Astrocyte (in vitro differentiated cells and primary cell): ENCODE measurements around the gene USP9Y. TPM values are rescaled to one million over a fixed set of nuclear protein-coding genes. Genes with fewer than 3 reads are reported as not detected.

Experiments used
- DNase-seq: peaks from one replicate; pipeline ENCODE4 v3.0.0-alpha.2; 2010; ENCODE audit warnings: low read depth
- FAIRE-seq: peaks from 2 replicates; lab custom pipeline; 2011; peaks lifted over from hg19 to GRCh38; lab: Jason Lieb, UNC
- H2AFZ ChIP-seq: 2 replicates; pipeline ENCODE4 v1.6.0; 2012; ENCODE audit warnings: low read depth, low read length, inconsistent platforms
- H3K27ac ChIP-seq: 2 replicates; pipeline ENCODE4 v1.5.1; 2011; ENCODE audit warnings: low read depth, low read length, inconsistent platforms
- H3K27me3 ChIP-seq: 2 replicates; pipeline ENCODE4 v1.6.0; 2011; ENCODE audit warnings: low read length, inconsistent platforms; ENCODE audit not compliant: insufficient read depth
- H3K36me3 ChIP-seq: 2 replicates; pipeline ENCODE4 v1.5.1; 2011; ENCODE audit warnings: low read length, inconsistent platforms; ENCODE audit not compliant: insufficient read depth
- H3K4me1 ChIP-seq: 2 replicates; pipeline ENCODE4 v1.5.1; 2011; ENCODE audit warnings: low read length, inconsistent platforms; ENCODE audit not compliant: insufficient read depth
- H3K4me2 ChIP-seq: 2 replicates; pipeline ENCODE4 v1.6.0; 2012; ENCODE audit warnings: low read length, inconsistent platforms
- H3K4me3 ChIP-seq: 2 replicates; pipeline ENCODE4 v1.5.1; 2011; ENCODE audit warnings: low read depth, mild to moderate bottlenecking, low read length, inconsistent platforms; ENCODE audit not compliant: insufficient read depth
- H3K79me2 ChIP-seq: 2 replicates; pipeline ENCODE4 v1.6.0; 2012; ENCODE audit warnings: mild to moderate bottlenecking, low read length, inconsistent platforms; ENCODE audit not compliant: insufficient read depth
- H3K9ac ChIP-seq: 2 replicates; pipeline ENCODE4 v1.6.0; 2012; ENCODE audit warnings: mild to moderate bottlenecking, low read length, inconsistent platforms
- H3K9me3 ChIP-seq: 2 replicates; pipeline ENCODE4 v1.5.1; 2012; ENCODE audit warnings: low read depth, mild to moderate bottlenecking, low read length, inconsistent platforms; ENCODE audit not compliant: insufficient read depth
- H4K20me1 ChIP-seq: 2 replicates; pipeline ENCODE4 v1.6.0; 2012; ENCODE audit warnings: low read length, inconsistent platforms; ENCODE audit not compliant: insufficient read depth
- H3K27ac Mint-ChIP-seq: one replicate; pipeline ENCODE4 v1.8.0; 2021; ENCODE audit warnings: mild to moderate bottlenecking, mixed read lengths; ENCODE audit not compliant: unreplicated experiment
- H3K27me3 Mint-ChIP-seq: one replicate; pipeline ENCODE4 v1.8.0; 2021; ENCODE audit warnings: low read depth, mixed read lengths; ENCODE audit not compliant: unreplicated experiment
- H3K36me3 Mint-ChIP-seq: one replicate; pipeline ENCODE4 v1.8.0; 2021; ENCODE audit warnings: low read depth, mixed read lengths; ENCODE audit not compliant: unreplicated experiment
- H3K4me1 Mint-ChIP-seq: one replicate; pipeline ENCODE4 v1.8.0; 2021; ENCODE audit warnings: low read depth, mixed read lengths; ENCODE audit not compliant: unreplicated experiment
- H3K4me3 Mint-ChIP-seq: one replicate; pipeline ENCODE4 v1.8.0; 2021; ENCODE audit warnings: mild to moderate bottlenecking, moderate library complexity, mixed read lengths; ENCODE audit not compliant: unreplicated experiment
- H3K9me3 Mint-ChIP-seq: one replicate; pipeline ENCODE4 v1.8.0; 2021; ENCODE audit warnings: mild to moderate bottlenecking, mixed read lengths; ENCODE audit not compliant: unreplicated experiment
- EZH2 ChIP-seq: IDR thresholded peaks from 2 replicates; pipeline ENCODE4 v1.6.1; 2012; ENCODE audit warnings: mild to moderate bottlenecking, low read length, inconsistent platforms; ENCODE audit not compliant: insufficient read depth
- total RNA-seq: library from RNA; stranded (reverse); gene quantifications from 2 replicates; pipeline ENCODE4 v1.2.1, GENCODE V29; 2021
- TF ChIP-seq, protein P1 (sequence below): IDR thresholded peaks from 2 replicates; pipeline ENCODE4 v1.5.1; 2011; ENCODE audit warnings: low read depth, mild to moderate bottlenecking, inconsistent platforms, low read length, moderate library complexity; ENCODE audit not compliant: insufficient read depth

The USP9Y gene
- total RNA-seq, 1 donor from 2014 or later = 23.6 TPM

GRCh38 chrY:12898604-12899003 lies 197.6 kb downstream of the USP9Y start:
- no peaks in the 10 kb centered on the region for H3K4me1 ChIP-seq
- H3K4me3 Mint-ChIP-seq = no peak overlapping the region
- no peaks in the 10 kb centered on the region for H3K9me3 Mint-ChIP-seq
- no peak overlapping the region for H3K4me2 ChIP-seq
- no peaks in the 10 kb centered on the region for H3K27me3 ChIP-seq
- H3K4me3 ChIP-seq = no peak overlapping the region
- no peak overlapping the region for H3K27ac ChIP-seq
- H3K36me3 Mint-ChIP-seq = no peaks in the 10 kb centered on the region
- H3K36me3 ChIP-seq = no peaks in the 10 kb centered on the region
- no peak overlapping the region for H3K27ac Mint-ChIP-seq
- H3K79me2 ChIP-seq = no peaks in the 10 kb centered on the region
- DNase-seq (no peak), FAIRE-seq (no peak)
- no peaks in the 10 kb centered on the region for H4K20me1 ChIP-seq
- TF ChIP-seq EZH2 = no peak
- TF ChIP-seq, protein P1, sequence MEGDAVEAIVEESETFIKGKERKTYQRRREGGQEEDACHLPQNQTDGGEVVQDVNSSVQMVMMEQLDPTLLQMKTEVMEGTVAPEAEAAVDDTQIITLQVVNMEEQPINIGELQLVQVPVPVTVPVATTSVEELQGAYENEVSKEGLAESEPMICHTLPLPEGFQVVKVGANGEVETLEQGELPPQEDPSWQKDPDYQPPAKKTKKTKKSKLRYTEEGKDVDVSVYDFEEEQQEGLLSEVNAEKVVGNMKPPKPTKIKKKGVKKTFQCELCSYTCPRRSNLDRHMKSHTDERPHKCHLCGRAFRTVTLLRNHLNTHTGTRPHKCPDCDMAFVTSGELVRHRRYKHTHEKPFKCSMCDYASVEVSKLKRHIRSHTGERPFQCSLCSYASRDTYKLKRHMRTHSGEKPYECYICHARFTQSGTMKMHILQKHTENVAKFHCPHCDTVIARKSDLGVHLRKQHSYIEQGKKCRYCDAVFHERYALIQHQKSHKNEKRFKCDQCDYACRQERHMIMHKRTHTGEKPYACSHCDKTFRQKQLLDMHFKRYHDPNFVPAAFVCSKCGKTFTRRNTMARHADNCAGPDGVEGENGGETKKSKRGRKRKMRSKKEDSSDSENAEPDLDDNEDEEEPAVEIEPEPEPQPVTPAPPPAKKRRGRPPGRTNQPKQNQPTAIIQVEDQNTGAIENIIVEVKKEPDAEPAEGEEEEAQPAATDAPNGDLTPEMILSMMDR = no peak
- no peaks in the 10 kb centered on the region for H3K27me3 Mint-ChIP-seq
- no peak overlapping the region for H2AFZ ChIP-seq
- H3K9me3 ChIP-seq = no peaks in the 10 kb centered on the region
- H3K4me1 Mint-ChIP-seq = no peaks in the 10 kb centered on the region
- no peak overlapping the region for H3K9ac ChIP-seq

GRCh38 chrY:12904618-12905516 lies 203.8 kb downstream of the USP9Y start, which contains the start of gene DDX3Y:
Gene DDX3Y (plus strand): TSS chrY:12904868. CDS start chrY:12904937, 69 bp downstream.
- DNase-seq (no peak), FAIRE-seq (no peak)
- Mint-ChIP-seq H3K4me1 (peaks cover 2% of the 10 kb centered on the region), H3K4me3 (peak within 1 kb of the TSS; percentile 95), H3K27me3 (no peaks in the 10 kb centered on the region), H3K27ac (peak within 1 kb of the TSS; percentile 97), H3K9me3 (peaks cover 2% of the 10 kb centered on the region), H3K36me3 (no peaks in the 10 kb centered on the region)
- peak within 1 kb of the TSS; percentile 100 for H3K9ac ChIP-seq
- peak within 1 kb of the TSS; percentile 86 for H2AFZ ChIP-seq
- H3K36me3 ChIP-seq = no peaks in the 10 kb centered on the region
- H3K4me1 ChIP-seq = no peaks in the 10 kb centered on the region
- H3K27ac ChIP-seq = peak within 1 kb of the TSS; percentile 100
- H3K4me2 ChIP-seq = peak within 1 kb of the TSS; percentile 91
- H3K4me3 ChIP-seq = peak within 1 kb of the TSS; percentile 100
- peaks cover 45% of the 10 kb centered on the region for H4K20me1 ChIP-seq
- H3K9me3 ChIP-seq = no peaks in the 10 kb centered on the region
- peaks cover 52% of the 10 kb centered on the region for H3K79me2 ChIP-seq
- H3K27me3 ChIP-seq = no peaks in the 10 kb centered on the region
- TF ChIP-seq EZH2 = no peak
- TF ChIP-seq, protein P1 = no peak

- peak overlapping the region; percentile 95 for H3K4me3 Mint-ChIP-seq
- no peak for FAIRE-seq
These were observed 204.5 kb downstream of the USP9Y start for GRCh38 chrY:12905517-12905872.

More at GRCh38 chrY:12905517-12905872, 204.5 kb downstream of the USP9Y start:
- H3K4me1 ChIP-seq = no peaks in the 10 kb centered on the region
- no peaks in the 10 kb centered on the region for H3K27me3 Mint-ChIP-seq
- peaks cover 52% of the 10 kb centered on the region for H4K20me1 ChIP-seq
- H3K36me3 Mint-ChIP-seq = no peaks in the 10 kb centered on the region
- H3K27ac ChIP-seq = peak overlapping the region; percentile 100
- H3K36me3 ChIP-seq = no peaks in the 10 kb centered on the region
- peak overlapping the region; percentile 97 for H3K27ac Mint-ChIP-seq
- peak overlapping the region; percentile 100 for H3K4me3 ChIP-seq
- TF ChIP-seq, protein P1 = no peak
- TF ChIP-seq EZH2 = no peak
- no peaks in the 10 kb centered on the region for H3K27me3 ChIP-seq
- peak overlapping the region; percentile 91 for H3K4me2 ChIP-seq
- peaks cover 2% of the 10 kb centered on the region for H3K4me1 Mint-ChIP-seq
- peak overlapping the region; percentile 100 for H3K9ac ChIP-seq
- H3K79me2 ChIP-seq = peaks cover 58% of the 10 kb centered on the region
- H3K9me3 Mint-ChIP-seq = peaks cover 2% of the 10 kb centered on the region
- DNase-seq = no peak
- H2AFZ ChIP-seq = peak overlapping the region; percentile 34
- H3K9me3 ChIP-seq = no peaks in the 10 kb centered on the region
